Thyroid gland (tissue), 4 donors: ENCODE data around the gene SHROOM1. TPM values are rescaled to one million over a fixed set of nuclear protein-coding genes. Genes with fewer than 3 reads are reported as not detected.
"Not testable (repeated sequence)": the region's sequence is repeated elsewhere in the genome, so short reads cannot be mapped to it uniquely, and the experiment has no call there.

ENCODE experiments used
- DNase-seq, 2 donors: peaks; one replicate each; pipeline ENCODE4 v3.0.0-alpha.2; 2019
- H3K27ac ChIP-seq, 3 donors: fragments of 200-600 bp; sonication (generic); 1 replicate in 2 of 3; 2 replicates in 1 of 3; pipeline ENCODE4 v1.5.1; 2016 to 2019; ENCODE audit warnings: mild to moderate bottlenecking in 1 of 3, moderate library complexity in 1 of 3
- H3K27me3 ChIP-seq: fragments of 200-600 bp; sonication (generic); one replicate; pipeline ENCODE4 v1.5.1; 2019
- H3K36me3 ChIP-seq, 2 donors: fragments of 200-600 bp; sonication (generic); one replicate each; pipeline ENCODE4 v1.5.1; 2016 to 2019
- H3K4me1 ChIP-seq, 2 donors: fragments of 200-600 bp; sonication (generic); one replicate each; pipeline ENCODE4 v1.5.1; 2017 to 2019
- H3K4me3 ChIP-seq, 3 donors: fragments of 200-600 bp; sonication (generic); replicated peaks in 1 of 3; 1 replicate in 2 of 3; 2 replicates in 1 of 3; pipeline ENCODE4 v1.5.1; 2016; ENCODE audit warnings: mild to moderate bottlenecking in 1 of 3
- H3K9me3 ChIP-seq: fragments of 200-600 bp; sonication (generic); one replicate; pipeline ENCODE4 v1.5.1; 2017
- CTCF ChIP-seq, 6 experiments: fragments of 200-600 bp in 3 of 6; fragments of 450-650 bp in 3 of 6; sonication (generic) in 3 of 6; IDR thresholded peaks; one replicate each; pipeline ENCODE4 v1.5.1; 2016 to 2019; ENCODE audit warnings: antibody characterized with exemption in 6 of 6, mild to moderate bottlenecking in 2 of 6, inconsistent platforms in 1 of 6, moderate library complexity in 1 of 6
- POLR2A ChIP-seq, 2 donors: fragments of 450-650 bp; IDR thresholded peaks; one replicate each; pipeline ENCODE4 v1.6.1; 2017; ENCODE audit warnings: antibody characterized with exemption in 2 of 2, mild to moderate bottlenecking in 2 of 2, moderate library complexity in 1 of 2
- WGBS, 2 donors: methylation state at CpG; one replicate each; pipeline ENCODE4 v1.1.5; 2017; 5-methylcytosine and 5-hydroxymethylcytosine counted together
- intact Hi-C: fragments of 100-400 bp; cut with DNase I; formaldehyde crosslinking; loops from one replicate; pipeline ENCODE4 v1.15.1; 2023
- total RNA-seq, 4 donors: library from RNA; depleted of rRNA; stranded (reverse); fragments of >200 nt; gene quantifications; one replicate each; pipeline ENCODE4 v1.2.3, GENCODE V29; 2016

Gene SHROOM1
- total RNA-seq, 4 donors from 2014 or later: 7.6 to 21.4 (median 14.2) TPM

DNA sequence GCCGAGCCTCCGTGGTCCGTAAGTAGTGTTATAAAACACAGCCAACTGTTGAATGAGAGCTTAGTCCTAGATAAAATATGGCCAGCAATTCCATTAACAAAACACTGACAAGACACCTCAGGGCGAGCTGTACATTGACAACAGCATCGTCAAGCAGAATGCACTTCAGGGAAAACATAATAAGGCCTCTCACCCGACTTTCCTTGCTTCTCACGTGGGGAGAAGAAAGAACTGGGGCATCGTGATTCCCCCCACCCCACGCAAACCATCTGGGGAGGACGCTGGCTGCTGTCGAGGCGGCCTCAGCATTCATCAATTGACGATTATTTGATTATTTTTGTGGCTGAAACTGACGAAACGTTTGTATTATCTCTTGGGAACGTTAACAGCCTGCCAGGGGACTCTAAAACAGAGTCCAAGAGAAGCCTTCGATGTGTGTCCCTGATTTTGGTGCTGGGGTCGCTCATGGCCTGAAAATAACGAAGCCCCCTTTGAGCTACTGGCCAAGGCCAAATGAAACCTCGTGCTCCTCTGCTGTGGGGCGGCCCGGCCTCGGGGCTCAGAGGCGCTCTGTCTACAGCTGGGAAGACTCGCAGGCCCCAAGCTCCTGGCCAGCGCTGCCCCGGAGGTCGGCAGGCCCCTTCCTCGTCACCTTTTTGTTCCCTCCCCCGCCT is 35.4 kb upstream of the SHROOM1 start:
- peak overlapping the region; percentile 32 to 69 (median 67) for H3K4me3 ChIP-seq
- 37 to 38% methylated on average over 26 to 30 of the region's 30 CpGs for WGBS, 2 donors
- no peak for TF ChIP-seq POLR2A (IDR thresholded peaks at IDR 0.05)
- TF ChIP-seq CTCF (IDR thresholded peaks at IDR 0.05): peak in 1 of 6 experiments; percentile 4
- H3K9me3 ChIP-seq: no peaks in the 10 kb centered on the region
- peaks cover 4 to 16% of the 10 kb centered on the region in 2 donors for H3K4me1 ChIP-seq
- H3K36me3 ChIP-seq: peaks cover 0 to 10% of the 10 kb centered on the region in 2 donors
- no peaks in the 10 kb centered on the region for H3K27me3 ChIP-seq
- H3K27ac ChIP-seq: peak overlapping the region; percentile 82 to 92 (median 92)
- no peak for DNase-seq
- intact Hi-C loops: no loop called here

GRCh38 chr5:132860742-132861141 is 30.3 kb upstream of the SHROOM1 start:
- intact Hi-C loops: no loop called here
- Histone ChIP-seq H3K27me3 (no peaks in the 10 kb centered on the region), H3K9me3 (no peaks in the 10 kb centered on the region), H3K36me3 (no peaks in the 10 kb centered on the region), H3K27ac (no peak overlapping the region), H3K4me1 (peaks cover 0 to 5% of the 10 kb centered on the region in 2 donors), H3K4me3 (no peak overlapping the region)
- no peak for DNase-seq
- 68 to 85% methylated on average over 5 of the region's 5 CpGs for WGBS, 2 donors
- TF ChIP-seq POLR2A (IDR thresholded peaks at IDR 0.05) (no peak), CTCF (IDR thresholded peaks at IDR 0.05) (no peak)

DNA sequence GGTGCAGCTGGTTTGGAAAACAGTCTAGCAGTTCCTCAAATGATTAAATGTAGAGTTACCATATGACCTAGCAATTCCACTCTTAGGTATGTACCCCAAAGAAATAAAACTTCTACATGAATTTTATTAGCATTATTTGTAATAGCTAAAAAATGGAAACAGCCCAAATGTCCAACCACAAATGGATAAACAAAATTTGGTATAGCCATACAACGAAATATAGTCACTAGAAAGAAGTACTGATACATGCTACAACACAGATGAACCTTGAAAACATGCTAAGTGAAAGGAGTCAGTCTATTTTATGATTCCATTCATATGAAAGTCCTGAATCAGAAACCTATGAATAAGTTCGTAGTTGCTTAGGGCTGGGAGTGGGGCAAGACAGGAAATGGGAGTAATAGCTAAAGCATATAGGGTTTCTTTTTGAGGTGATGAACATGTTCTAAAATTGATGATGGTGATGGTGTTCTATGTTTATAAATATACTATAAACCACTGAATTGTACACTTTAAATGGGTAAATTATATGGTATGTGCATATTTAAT is 29.5 kb upstream of the SHROOM1 start:
- Histone ChIP-seq H3K9me3 (no peaks in the 10 kb centered on the region), H3K36me3 (no peaks in the 10 kb centered on the region), H3K4me3 (no peak overlapping the region), H3K27me3 (no peaks in the 10 kb centered on the region), H3K27ac (no peak overlapping the region), H3K4me1 (no peaks in the 10 kb centered on the region)
- no peak for DNase-seq
- TF ChIP-seq CTCF (IDR thresholded peaks at IDR 0.05) (no peak), POLR2A (IDR thresholded peaks at IDR 0.05) (no peak)
- intact Hi-C loops: no loop called here
- 84 to 85% methylated on average over 2 of the region's 2 CpGs for WGBS, 2 donors

DNA sequence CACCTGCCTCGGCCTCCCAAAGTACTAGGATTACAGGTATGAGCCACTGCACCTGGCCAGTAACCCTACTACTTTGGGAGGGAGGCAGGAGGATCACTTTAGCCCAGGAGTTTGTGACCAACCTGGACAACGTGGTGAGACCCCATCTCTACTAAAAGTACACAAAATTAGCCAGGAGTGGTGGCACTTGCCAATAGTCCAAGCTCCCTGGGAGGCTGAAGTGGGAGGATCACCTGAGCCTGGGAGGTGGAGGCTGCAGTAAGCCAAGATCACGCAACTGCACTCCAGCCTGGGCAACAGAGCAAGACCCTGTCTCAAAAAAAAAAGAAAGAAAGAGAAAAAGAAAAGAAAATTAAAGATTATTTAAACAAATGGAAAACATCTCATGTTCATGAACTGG is 25.6 kb upstream of the SHROOM1 start:
- Histone ChIP-seq H3K4me1 (no peaks in the 10 kb centered on the region), H3K36me3 (no peaks in the 10 kb centered on the region), H3K27ac (no peak overlapping the region), H3K4me3 (no peak overlapping the region), H3K27me3 (no peaks in the 10 kb centered on the region), H3K9me3 (no peaks in the 10 kb centered on the region)
- WGBS, 2 donors: 84 to 93% methylated on average over 3 of the region's 3 CpGs
- DNase-seq: no peak
- intact Hi-C loops: no loop called here
- no peak for TF ChIP-seq CTCF (IDR thresholded peaks at IDR 0.05)
- no peak for TF ChIP-seq POLR2A (IDR thresholded peaks at IDR 0.05)

DNA sequence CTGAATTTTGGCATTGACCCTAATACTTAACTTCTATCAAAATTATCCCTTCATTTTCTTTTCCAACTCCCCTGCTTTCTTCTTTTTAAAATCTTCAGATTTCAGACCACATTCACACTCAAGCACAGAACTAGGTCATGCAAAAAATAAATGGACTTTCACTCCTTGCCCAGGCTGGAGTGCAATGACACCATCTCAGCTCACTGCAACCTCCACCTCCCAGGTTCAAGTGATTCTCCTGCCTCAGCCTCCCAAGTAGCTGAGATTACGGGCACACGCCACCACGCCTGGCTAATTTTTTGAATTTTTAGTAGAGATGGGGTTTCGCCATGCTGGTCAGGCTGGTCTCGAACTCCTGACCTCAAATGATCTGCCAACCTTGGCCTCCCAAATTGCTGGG is 24.5 kb upstream of the SHROOM1 start:
- H3K36me3 ChIP-seq, H3K4me3 ChIP-seq, H3K9me3 ChIP-seq, H3K27ac ChIP-seq, DNase-seq, H3K27me3 ChIP-seq, H3K4me1 ChIP-seq, intact Hi-C loops: not testable (repeated sequence)
- 97 to 100% methylated on average over 5 of the region's 5 CpGs for WGBS, 2 donors
